ENCODE data around the gene PLOD1.

Gene PLOD1

DNA sequence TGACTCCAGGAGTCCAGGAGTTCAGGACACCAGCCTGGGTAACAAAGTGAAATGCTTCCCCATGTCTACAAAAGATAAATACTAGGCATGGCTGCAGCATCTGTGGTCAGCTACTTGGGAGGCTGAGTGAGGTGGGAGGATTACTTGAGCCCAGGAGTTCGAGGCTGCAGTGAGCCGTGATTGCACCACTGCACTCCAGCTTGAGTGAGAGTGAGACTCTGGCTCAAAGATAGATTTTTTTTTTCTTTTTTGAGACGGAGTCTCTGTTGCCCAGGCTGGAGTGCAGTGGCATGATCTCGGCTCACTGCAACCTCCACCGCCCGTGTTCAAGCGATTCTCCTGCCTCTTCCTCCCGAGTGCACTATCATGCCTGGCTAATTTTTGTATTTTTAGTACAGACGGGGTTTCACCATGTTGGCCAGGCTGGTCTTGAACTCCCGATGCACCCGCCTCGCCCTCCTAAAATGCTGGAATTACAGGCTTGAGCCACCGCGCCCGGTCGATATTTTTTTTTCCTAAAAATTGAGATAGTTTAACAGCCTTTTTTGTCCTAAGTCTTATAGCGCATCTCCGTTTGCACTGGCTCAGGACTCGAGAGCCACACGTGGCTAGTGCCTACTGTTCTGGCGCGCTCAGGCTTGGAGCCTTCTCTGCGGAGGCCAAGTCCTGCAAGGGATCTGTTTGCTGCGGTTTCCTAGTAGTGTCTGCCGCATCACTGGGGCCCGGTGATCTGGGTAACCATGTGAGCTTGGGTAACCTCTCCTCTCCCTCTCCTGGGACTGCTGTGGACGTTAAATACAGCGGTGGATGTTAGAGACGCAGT lies 44.7 kb downstream of the PLOD1 start:
- no peaks in the 10 kb centered on the region for H3K27me3 ChIP-seq (ENCODE audit: control insufficient read depth in 1 of 2, insufficient read depth in 1 of 2, low read length in 2 of 2)
- H3K9me3 ChIP-seq (ENCODE audit: control insufficient read depth, low read length) = no peaks in the 10 kb centered on the region
- peaks cover 36 to 37% of the 10 kb centered on the region in 2 experiments for H3K36me3 ChIP-seq (ENCODE audit: control insufficient read depth in 1 of 2, insufficient read depth in 2 of 2, low read depth in 1 of 2, low read length in 2 of 2)
- H3K79me1 ChIP-seq (replicated peaks; ENCODE audit: low read length, poor library complexity, severe bottlenecking) = peaks cover 22% of the 10 kb centered on the region
- H3K18ac ChIP-seq (ENCODE audit: low read depth in 1 of 2, low read length in 2 of 2) = peak overlapping the region; percentile 16 to 47
- no peak overlapping the region for H2BK120ac ChIP-seq (ENCODE audit: low read depth, low read length)
- no peak for DNase-seq
- peak overlapping the region; percentile 85 for H3K4me2 ChIP-seq (ENCODE audit: low read length, poor library complexity, severe bottlenecking)
- no peak overlapping the region for H2BK5ac ChIP-seq (ENCODE audit: low read depth, low read length, poor library complexity, severe bottlenecking)
- no peak overlapping the region for H2BK15ac ChIP-seq (ENCODE audit: low read depth, poor library complexity, severe bottlenecking)
- H3K4me1 ChIP-seq (ENCODE audit: control insufficient read depth, insufficient read depth, low read depth, low read length) = peaks cover 18% of the 10 kb centered on the region
- no peak overlapping the region for H4K91ac ChIP-seq (ENCODE audit: low read length)
- peak overlapping the region; percentile 15 for H4K8ac ChIP-seq (ENCODE audit: low read length)
- H2AK5ac ChIP-seq (ENCODE audit: low read length, severe bottlenecking) = no peak overlapping the region
- peak overlapping the region; percentile 67 for H2AFZ ChIP-seq (ENCODE audit: low read depth, low read length)
- H3K4me3 ChIP-seq (ENCODE audit: insufficient read depth in 1 of 2, low read depth in 1 of 2, low read length in 2 of 2) = peak overlapping the region; percentile 92 to 93
- H3K27ac ChIP-seq (ENCODE audit: low read length, poor library complexity, severe bottlenecking) = peak overlapping the region; percentile 61
- H3K14ac ChIP-seq (ENCODE audit: low read length in 2 of 2) = no peak overlapping the region
- H3K9ac ChIP-seq (ENCODE audit: low read length) = peak overlapping the region; percentile 95
- peak overlapping the region; percentile 23 to 33 for H2BK12ac ChIP-seq (ENCODE audit: low read length in 2 of 2)
- WGBS = 69% methylated on average over 29 of the region's 29 CpGs
- H3K23ac ChIP-seq (ENCODE audit: low read length in 2 of 2) = no peak overlapping the region
- H3K4ac ChIP-seq (ENCODE audit: low read depth in 1 of 2, low read length in 2 of 2) = peak overlapping the region in 1 of 2 experiments; percentile 24

DNA sequence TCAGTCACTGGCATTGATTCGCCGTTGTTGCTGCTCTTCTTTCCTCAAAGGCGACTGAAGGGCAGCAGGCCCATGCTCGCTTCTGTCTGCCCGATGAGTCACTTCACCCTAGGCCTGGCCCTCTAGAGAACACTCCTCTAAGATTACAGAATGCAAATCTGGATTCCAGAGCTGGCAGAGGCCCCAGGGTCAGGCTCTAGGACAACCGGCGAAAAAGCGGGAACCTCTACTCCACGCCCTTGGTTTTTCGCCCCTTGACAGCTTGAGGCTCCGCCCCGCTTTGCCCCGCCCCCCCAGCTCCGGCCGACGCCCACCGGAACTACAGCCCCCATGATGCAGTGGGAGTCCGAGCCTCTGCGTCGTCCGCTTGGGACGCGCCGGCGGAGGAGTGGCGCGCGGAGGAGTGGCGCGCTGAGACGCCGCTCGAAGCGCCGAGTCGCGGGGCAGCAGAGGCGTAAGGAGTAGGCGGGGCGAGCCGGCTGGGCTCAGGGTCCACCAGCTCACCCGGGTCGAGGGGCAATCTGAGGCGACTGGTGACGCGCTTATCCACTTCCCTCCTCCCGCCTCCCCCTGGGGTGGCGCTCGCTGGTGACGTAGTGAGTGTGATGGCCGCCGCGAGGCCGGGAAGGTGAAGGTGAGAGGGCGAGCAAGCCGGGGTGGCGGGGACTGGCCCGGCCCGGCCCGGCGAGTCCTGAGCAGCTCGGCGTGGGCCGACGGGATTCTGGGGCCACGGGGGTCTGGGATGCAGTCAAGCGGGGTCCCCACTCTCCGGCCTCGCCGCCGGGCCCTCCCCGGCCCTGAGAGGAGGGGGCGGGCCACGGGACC lies 45.5 kb downstream of the PLOD1 start, which contains the start of gene MFN2:
TSS of gene MFN2 (plus strand) at position 594 of the 825 bp plus-strand sequence. CDS start 8,725 bp downstream, outside the sequence.
- Histone ChIP-seq H4K8ac (ENCODE audit: low read length) (peak within 1 kb of the TSS; percentile 94), H2AK5ac (ENCODE audit: low read length, severe bottlenecking) (no peak within 1 kb of the TSS), H3K4ac (ENCODE audit: low read depth in 1 of 2, low read length in 2 of 2) (peak within 1 kb of the TSS; percentile 68 to 91), H3K9me3 (ENCODE audit: control insufficient read depth, low read length) (no peaks in the 10 kb centered on the region), H3K36me3 (ENCODE audit: control insufficient read depth in 1 of 2, insufficient read depth in 2 of 2, low read depth in 1 of 2, low read length in 2 of 2) (peaks cover 33 to 37% of the 10 kb centered on the region in 2 experiments), H3K79me1 (replicated peaks; ENCODE audit: low read length, poor library complexity, severe bottlenecking) (peaks cover 28% of the 10 kb centered on the region), H3K23ac (ENCODE audit: low read length in 2 of 2) (peak within 1 kb of the TSS in 1 of 2 experiments; percentile 66), H2BK12ac (ENCODE audit: low read length in 2 of 2) (peak within 1 kb of the TSS; percentile 30 to 33), H3K4me1 (ENCODE audit: control insufficient read depth, insufficient read depth, low read depth, low read length) (peaks cover 23% of the 10 kb centered on the region), H2BK15ac (ENCODE audit: low read depth, poor library complexity, severe bottlenecking) (no peak within 1 kb of the TSS), H3K4me3 (ENCODE audit: insufficient read depth in 1 of 2, low read depth in 1 of 2, low read length in 2 of 2) (peak within 1 kb of the TSS; percentile 92 to 93), H3K18ac (ENCODE audit: low read depth in 1 of 2, low read length in 2 of 2) (peak within 1 kb of the TSS; percentile 55 to 94), H3K9ac (ENCODE audit: low read length) (peak within 1 kb of the TSS; percentile 95), H3K4me2 (ENCODE audit: low read length, poor library complexity, severe bottlenecking) (peak within 1 kb of the TSS; percentile 85), H2BK120ac (ENCODE audit: low read depth, low read length) (peak within 1 kb of the TSS; percentile 80), H2AFZ (ENCODE audit: low read depth, low read length) (peak within 1 kb of the TSS; percentile 87), H4K91ac (ENCODE audit: low read length) (peak within 1 kb of the TSS; percentile 78), H3K27ac (ENCODE audit: low read length, poor library complexity, severe bottlenecking) (peak within 1 kb of the TSS; percentile 61), H2BK5ac (ENCODE audit: low read depth, low read length, poor library complexity, severe bottlenecking) (peak within 1 kb of the TSS; percentile 49), H3K14ac (ENCODE audit: low read length in 2 of 2) (no peak within 1 kb of the TSS), H3K27me3 (ENCODE audit: control insufficient read depth in 1 of 2, insufficient read depth in 1 of 2, low read length in 2 of 2) (no peaks in the 10 kb centered on the region)
- DNase-seq = peak; percentile 98
- WGBS = under 1% methylated on average over 62 of the region's 74 CpGs

GRCh38 chr1:11980676-11980972 lies 46.1 kb downstream of the PLOD1 start:
- Histone ChIP-seq H3K27ac (ENCODE audit: low read length, poor library complexity, severe bottlenecking) (no peak overlapping the region), H3K4me3 (ENCODE audit: insufficient read depth in 1 of 2, low read depth in 1 of 2, low read length in 2 of 2) (peak overlapping the region; percentile 92 to 93), H4K91ac (ENCODE audit: low read length) (peak overlapping the region; percentile 78), H2AK5ac (ENCODE audit: low read length, severe bottlenecking) (no peak overlapping the region), H2AFZ (ENCODE audit: low read depth, low read length) (peak overlapping the region; percentile 87), H3K27me3 (ENCODE audit: control insufficient read depth in 1 of 2, insufficient read depth in 1 of 2, low read length in 2 of 2) (no peaks in the 10 kb centered on the region), H3K79me1 (replicated peaks; ENCODE audit: low read length, poor library complexity, severe bottlenecking) (peaks cover 28% of the 10 kb centered on the region), H3K36me3 (ENCODE audit: control insufficient read depth in 1 of 2, insufficient read depth in 2 of 2, low read depth in 1 of 2, low read length in 2 of 2) (peaks cover 28 to 33% of the 10 kb centered on the region in 2 experiments), H2BK12ac (ENCODE audit: low read length in 2 of 2) (peak overlapping the region in 1 of 2 experiments; percentile 30), H2BK120ac (ENCODE audit: low read depth, low read length) (peak overlapping the region; percentile 80), H2BK5ac (ENCODE audit: low read depth, low read length, poor library complexity, severe bottlenecking) (peak overlapping the region; percentile 49), H3K9me3 (ENCODE audit: control insufficient read depth, low read length) (no peaks in the 10 kb centered on the region), H3K4me2 (ENCODE audit: low read length, poor library complexity, severe bottlenecking) (peak overlapping the region; percentile 58), H4K8ac (ENCODE audit: low read length) (peak overlapping the region; percentile 94), H3K4ac (ENCODE audit: low read depth in 1 of 2, low read length in 2 of 2) (peak overlapping the region; percentile 68 to 91), H2BK15ac (ENCODE audit: low read depth, poor library complexity, severe bottlenecking) (no peak overlapping the region), H3K9ac (ENCODE audit: low read length) (peak overlapping the region; percentile 95), H3K14ac (ENCODE audit: low read length in 2 of 2) (no peak overlapping the region), H3K4me1 (ENCODE audit: control insufficient read depth, insufficient read depth, low read depth, low read length) (peaks cover 25% of the 10 kb centered on the region), H3K23ac (ENCODE audit: low read length in 2 of 2) (peak overlapping the region in 1 of 2 experiments; percentile 66), H3K18ac (ENCODE audit: low read depth in 1 of 2, low read length in 2 of 2) (no peak overlapping the region)
- no peak for DNase-seq
- 4% methylated on average over 12 of the region's 12 CpGs for WGBS
